Measurements from ENCODE around the gene NHSL1. TPM values are rescaled to one million over a fixed set of nuclear protein-coding genes. Genes with fewer than 3 reads are reported as not detected.
"Not testable (repeated sequence)": the region's sequence is repeated elsewhere in the genome, so short reads cannot be mapped to it uniquely, and the experiment has no call there.

The NHSL1 gene
- total and polyA plus RNA-seq, 2 of the 8 experiments (the other 6 are each of a cell fraction or from before 2014, with no cell fraction given), result 7.2 to 32.4 TPM

- H4K20me1 ChIP-seq (replicated peaks in 1 of 2; ENCODE audit: control insufficient read depth in 1 of 2, insufficient read depth in 2 of 2, low read length in 2 of 2), result not testable (repeated sequence)
Measured at GRCh38 chr6:138425256-138425655, 74.0 kb downstream of the NHSL1 start.

More at GRCh38 chr6:138425256-138425655, 74.0 kb downstream of the NHSL1 start:
- not testable (repeated sequence) for H3K18ac ChIP-seq (ENCODE audit: extremely low read depth, low read length); H3K4me2 ChIP-seq (ENCODE audit: insufficient read depth in 1 of 2, low read depth in 2 of 2, low read length in 2 of 2); H3K14ac ChIP-seq (ENCODE audit: insufficient read length); H3K79me2 ChIP-seq (ENCODE audit: control insufficient read depth in 1 of 2, insufficient read depth in 2 of 2, low read length in 2 of 2); H3K4me1 ChIP-seq (replicated peaks in 1 of 4; ENCODE audit: control insufficient read depth in 3 of 4, insufficient read depth in 4 of 4, low read length in 3 of 4); H2BK15ac ChIP-seq (ENCODE audit: low read length); H4K8ac ChIP-seq (ENCODE audit: extremely low read depth, insufficient read depth, low read length); H3K9me3 ChIP-seq (ENCODE audit: insufficient read depth in 2 of 2, low read depth in 1 of 2, low read length in 1 of 2); H3K4me3 ChIP-seq (ENCODE audit: extremely low read depth in 1 of 4, insufficient read depth in 2 of 4, low read depth in 3 of 4, low read length in 4 of 4); H3K9ac ChIP-seq (replicated peaks in 1 of 4; ENCODE audit: extremely low read depth in 1 of 4, low read depth in 3 of 4, low read length in 3 of 4); H3K23me2 ChIP-seq (ENCODE audit: low read depth, low read length); H2BK120ac ChIP-seq (replicated peaks; ENCODE audit: low read depth, low read length); H2AK5ac ChIP-seq (ENCODE audit: low read depth, low read length); H3K27ac ChIP-seq (ENCODE audit: low read depth, low read length); H4K91ac ChIP-seq (replicated peaks; ENCODE audit: insufficient read length, low read length); H2AFZ ChIP-seq (ENCODE audit: low read length); H2BK12ac ChIP-seq (ENCODE audit: low read depth, low read length); DNase-seq (ENCODE audit: low read depth in 1 of 2, low spot score in 2 of 2); H3K23ac ChIP-seq (ENCODE audit: insufficient read length); H3K4ac ChIP-seq (replicated peaks; ENCODE audit: insufficient read length, low read depth, low read length); FAIRE-seq; H2BK20ac ChIP-seq (ENCODE audit: low read length); H4K5ac ChIP-seq (ENCODE audit: insufficient read length, low read depth, low read length); H3K56ac ChIP-seq (replicated peaks; ENCODE audit: insufficient read length, low read depth, low read length); H2BK5ac ChIP-seq (ENCODE audit: low read depth, low read length); H3K27me3 ChIP-seq (replicated peaks in 1 of 4; ENCODE audit: control insufficient read depth in 3 of 4, extremely low read depth in 1 of 4, insufficient read depth in 3 of 4, low read length in 3 of 4); H3K79me1 ChIP-seq (ENCODE audit: low read depth, low read length)
- CTCF ChIA-PET (ENCODE audit: partially characterized antibody), result interaction anchor here (0.5 to 11.4 kb wide), 9 partner anchors 8 to 720 kb away, joined by 3 to 192 read pairs (median 4); no protein-coding TSS in a partner anchor
- POLR2A ChIA-PET (ENCODE audit: partially characterized antibody), result interaction anchor here (0.6 kb wide), 1 partner anchor 9 kb away, joined by 3 read pairs; no protein-coding TSS in a partner anchor
- 91% methylated on average over 7 of the region's 7 CpGs; no CpG with 5 or more reads in 1 of the 2 experiments for WGBS, 2 experiments (ENCODE audit: extremely low coverage in 1 of 2, insufficient coverage in 1 of 2, insufficient read length in 1 of 2, insufficient replicate concordance in 2 of 2, low coverage in 1 of 2, low lambda C conversion rate in 2 of 2, missing lambda C conversion rate in 1 of 2)
- peaks cover 0 to 14% (median 7%) of the 10 kb centered on the region in 4 experiments; a peak in 3 of 8 replicates for H3K36me3 ChIP-seq (ENCODE audit: control insufficient read depth in 2 of 4, insufficient read depth in 4 of 4, low read length in 3 of 4)
